Measurements from ENCODE around the gene COX6B2. TPM values are rescaled to one million over a fixed set of nuclear protein-coding genes. Genes with fewer than 3 reads are reported as not detected.

Gene COX6B2
- total RNA-seq, 2 experiments from 2014 or later, result 0.28 TPM; not detected in 1

GRCh38 chr19:55339889-55340783, 14.4 kb downstream of the COX6B2 start:
- Histone ChIP-seq H3K4me1 (ENCODE audit: insufficient read depth, low read length) (peaks cover 32% of the 10 kb centered on the region), H3K9me3 (ENCODE audit: control insufficient read depth in 1 of 2, insufficient read depth in 1 of 2, low read length in 2 of 2) (no peaks in the 10 kb centered on the region), H3K27ac (ENCODE audit: low read depth in 1 of 2, low read length in 2 of 2) (peak overlapping the region; percentile 45 to 73), H3K27me3 (ENCODE audit: control insufficient read depth in 1 of 2, insufficient read depth in 2 of 2, low read length in 2 of 2) (peaks cover 3 to 4% of the 10 kb centered on the region in 2 experiments), H3K36me3 (ENCODE audit: insufficient read depth, low read length) (peaks cover 8% of the 10 kb centered on the region), H3K4me3 (ENCODE audit: low read length) (peak overlapping the region; percentile 71)
- H3K4me1 Mint-ChIP-seq (ENCODE audit: low read depth), result peaks cover 21% of the 10 kb centered on the region
- peak in 5 of 14 experiments; percentile 9 to 54 (median 10) for DNase-seq
- intact Hi-C loops (cut with DNase I, micrococcal nuclease), result loop anchor here (1.0 to 5.0 kb wide), 8 partner anchors 14 to 259 kb away; partner anchors contain the start of genes COX6B2 (in 2 of the 2), RPL28 (in 2 of the 2), FIZ1 (in 1 of the 2) and PPP6R1 (in 1 of the 2)
- ChIA-PET CTCF (interaction anchor here (0.7 to 3.5 kb wide), 6 partner anchors 8 to 44 kb away, joined by 3 to 21 read pairs (median 4); partner anchors contain the start of gene TMEM238), POLR2A (interaction anchor here (0.8 to 2.0 kb wide), 28 partner anchors 11 to 892 kb away, joined by 3 to 43 read pairs (median 7); partner anchors contain the start of genes FIZ1, HSPBP1, NAT14 and PPP1R12C)
- peak overlapping the region; percentile 99 for H3K27ac Mint-ChIP-seq
- ATAC-seq (ENCODE audit: poor library complexity), result no peak
- H3K27me3 Mint-ChIP-seq, result peaks cover 22% of the 10 kb centered on the region
- H3K36me3 Mint-ChIP-seq (ENCODE audit: low read depth), result peaks cover 25% of the 10 kb centered on the region
- no peaks in the 10 kb centered on the region for H3K9me3 Mint-ChIP-seq
- TF ChIP-seq, protein P1, sequence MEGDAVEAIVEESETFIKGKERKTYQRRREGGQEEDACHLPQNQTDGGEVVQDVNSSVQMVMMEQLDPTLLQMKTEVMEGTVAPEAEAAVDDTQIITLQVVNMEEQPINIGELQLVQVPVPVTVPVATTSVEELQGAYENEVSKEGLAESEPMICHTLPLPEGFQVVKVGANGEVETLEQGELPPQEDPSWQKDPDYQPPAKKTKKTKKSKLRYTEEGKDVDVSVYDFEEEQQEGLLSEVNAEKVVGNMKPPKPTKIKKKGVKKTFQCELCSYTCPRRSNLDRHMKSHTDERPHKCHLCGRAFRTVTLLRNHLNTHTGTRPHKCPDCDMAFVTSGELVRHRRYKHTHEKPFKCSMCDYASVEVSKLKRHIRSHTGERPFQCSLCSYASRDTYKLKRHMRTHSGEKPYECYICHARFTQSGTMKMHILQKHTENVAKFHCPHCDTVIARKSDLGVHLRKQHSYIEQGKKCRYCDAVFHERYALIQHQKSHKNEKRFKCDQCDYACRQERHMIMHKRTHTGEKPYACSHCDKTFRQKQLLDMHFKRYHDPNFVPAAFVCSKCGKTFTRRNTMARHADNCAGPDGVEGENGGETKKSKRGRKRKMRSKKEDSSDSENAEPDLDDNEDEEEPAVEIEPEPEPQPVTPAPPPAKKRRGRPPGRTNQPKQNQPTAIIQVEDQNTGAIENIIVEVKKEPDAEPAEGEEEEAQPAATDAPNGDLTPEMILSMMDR (IDR thresholded peaks at IDR 0.05), result no peak
- peak overlapping the region; percentile 98 for H3K4me3 Mint-ChIP-seq

GRCh38 chr19:55339105-55339888, 15.2 kb downstream of the COX6B2 start, which contains the start of gene KMT5C:
TSS of gene KMT5C (plus strand) at chr19:55339876. CDS start at chr19:55341937, 2,061 bp downstream.
- peaks cover 3 to 4% of the 10 kb centered on the region in 2 experiments for H3K27me3 ChIP-seq (ENCODE audit: control insufficient read depth in 1 of 2, insufficient read depth in 2 of 2, low read length in 2 of 2)
- intact Hi-C loops (cut with DNase I, micrococcal nuclease), result loop anchor here (1.0 to 5.0 kb wide), 7 partner anchors 16 to 260 kb away; partner anchors contain the start of genes RPL28 (in 2 of the 2), COX6B2 (in 1 of the 2), FIZ1 (in 1 of the 2) and PPP6R1 (in 1 of the 2)

More at GRCh38 chr19:55339105-55339888, 15.2 kb downstream of the COX6B2 start, which contains the start of gene KMT5C:
- no peaks in the 10 kb centered on the region for H3K9me3 Mint-ChIP-seq
- H3K4me3 ChIP-seq (ENCODE audit: low read length), result peak within 1 kb of the TSS; percentile 71
- peaks cover 22% of the 10 kb centered on the region for H3K27me3 Mint-ChIP-seq
- ChIA-PET CTCF (interaction anchor here (0.7 to 3.5 kb wide), 11 partner anchors 13 to 315 kb away, joined by 3 to 21 read pairs (median 3); partner anchors contain the start of gene TMEM238), POLR2A (interaction anchor here (0.6 to 2.0 kb wide), 35 partner anchors 9 to 891 kb away, joined by 3 to 43 read pairs (median 5); partner anchors contain the start of genes FIZ1, HSPBP1, ISOC2 and NAT14)
- peak within 1 kb of the TSS; percentile 91 to 98 for H3K27ac ChIP-seq (ENCODE audit: low read depth in 1 of 2, low read length in 2 of 2)
- peak; percentile 73 for ATAC-seq (ENCODE audit: poor library complexity)
- DNase-seq, result peak; percentile 100
- peaks cover 8% of the 10 kb centered on the region for H3K36me3 ChIP-seq (ENCODE audit: insufficient read depth, low read length)
- H3K36me3 Mint-ChIP-seq (ENCODE audit: low read depth), result peaks cover 21% of the 10 kb centered on the region
- TF ChIP-seq, protein P1 (IDR thresholded peaks at IDR 0.05), result peak; percentile 30
- H3K4me3 Mint-ChIP-seq, result peak within 1 kb of the TSS; percentile 98
- no peaks in the 10 kb centered on the region for H3K9me3 ChIP-seq (ENCODE audit: control insufficient read depth in 1 of 2, insufficient read depth in 1 of 2, low read length in 2 of 2)
- H3K4me1 Mint-ChIP-seq (ENCODE audit: low read depth), result peaks cover 21% of the 10 kb centered on the region
- peak within 1 kb of the TSS; percentile 99 for H3K27ac Mint-ChIP-seq
- H3K4me1 ChIP-seq (ENCODE audit: insufficient read depth, low read length), result peaks cover 32% of the 10 kb centered on the region

Data from CD4-positive, alpha-beta T cell (primary cell).